ENCODE results near the gene DBNDD2. TPM values are rescaled to one million over a fixed set of nuclear protein-coding genes. Genes with fewer than 3 reads are reported as not detected.

DBNDD2 gene
- total RNA-seq, 2 donors from 2014 or later = 119 to 141 TPM

DNA sequence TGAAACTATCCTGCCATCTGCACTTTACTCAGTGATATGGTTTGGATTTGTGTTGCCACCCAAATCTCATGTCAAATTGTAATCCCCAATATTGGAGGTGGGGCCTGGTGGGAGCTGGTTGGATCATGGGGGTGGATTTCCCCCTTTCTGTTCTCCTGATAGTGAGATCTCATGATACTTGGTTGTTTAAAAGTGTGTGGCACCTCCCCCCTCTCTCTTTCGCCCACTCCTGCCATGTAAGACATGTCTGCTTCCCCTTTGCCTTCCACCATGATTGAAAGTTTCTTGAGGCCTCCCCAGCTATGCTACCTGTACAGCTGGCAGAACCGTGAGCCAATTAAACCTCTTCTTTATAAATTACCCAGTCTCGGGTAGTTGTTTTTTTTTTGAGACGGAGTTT, 25.9 kb downstream of the DBNDD2 start:
- DNase-seq (ENCODE audit: low spot score) = no peak
- intact Hi-C loops (cut with DNase I) = no loop called here

DNA sequence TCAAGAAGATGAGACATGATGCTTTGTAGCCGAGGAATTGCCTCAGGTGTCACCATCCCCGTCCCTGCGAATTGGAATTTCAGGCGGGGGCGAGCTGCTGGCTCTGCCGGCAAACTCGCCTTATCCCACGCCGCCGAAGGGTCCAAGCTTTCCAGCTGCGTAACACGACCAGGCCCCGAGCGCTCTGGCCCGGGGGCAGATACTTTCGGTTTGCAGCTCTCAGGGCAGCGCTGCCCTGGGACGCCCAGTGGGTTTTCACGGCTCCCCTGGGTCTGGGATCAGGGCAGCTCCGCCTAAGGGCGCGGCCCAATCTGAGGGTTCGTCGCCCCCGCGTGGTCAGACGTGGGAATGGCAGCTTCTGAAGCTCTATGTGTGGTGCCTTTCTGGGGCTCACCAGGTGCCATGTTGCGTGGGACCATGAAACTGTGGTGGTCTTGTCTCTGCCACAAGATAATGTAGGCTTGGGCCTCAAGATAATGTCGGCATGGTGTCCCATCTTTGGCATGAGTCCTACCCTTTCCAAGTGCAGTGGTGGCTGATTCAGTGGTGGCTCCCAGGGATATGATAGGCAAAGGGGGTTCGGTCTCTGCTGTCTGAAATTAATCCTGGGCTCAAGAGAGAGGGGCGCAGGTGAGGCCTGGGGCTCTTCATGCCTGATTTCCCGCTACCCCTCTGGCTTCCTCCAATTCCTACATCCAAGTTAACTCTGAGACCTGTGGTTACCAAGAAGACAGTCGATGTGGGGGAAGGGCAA, 28.8 kb downstream of the DBNDD2 start:
- peak; percentile 97 for DNase-seq (ENCODE audit: low spot score)
- intact Hi-C loops (cut with DNase I) = loop anchor here in 1 of 2 donors (5.0 kb wide), 2 partner anchors 75 to 115 kb away; partner anchors contain the start of gene SYS1

DNA sequence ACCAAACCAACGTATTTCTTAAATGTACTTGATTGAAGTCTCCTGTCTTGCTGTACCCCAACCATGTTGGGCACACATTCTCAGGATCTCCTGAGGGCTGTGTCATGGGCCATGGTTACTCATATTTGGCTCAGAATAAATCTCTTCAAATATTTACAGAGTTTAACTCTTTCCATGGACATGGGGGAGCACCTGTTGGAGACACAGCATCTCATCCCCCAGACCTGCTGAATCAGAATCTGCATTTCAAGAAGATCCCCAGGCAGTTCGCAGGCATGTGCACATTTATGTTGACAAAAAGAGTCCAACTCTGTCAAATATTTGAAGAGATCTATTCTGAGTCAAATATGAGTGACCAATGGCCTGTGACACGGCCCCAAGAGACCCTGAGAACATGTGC, 32.3 kb downstream of the DBNDD2 start:
- intact Hi-C loops (cut with DNase I) = no loop called here

DNA sequence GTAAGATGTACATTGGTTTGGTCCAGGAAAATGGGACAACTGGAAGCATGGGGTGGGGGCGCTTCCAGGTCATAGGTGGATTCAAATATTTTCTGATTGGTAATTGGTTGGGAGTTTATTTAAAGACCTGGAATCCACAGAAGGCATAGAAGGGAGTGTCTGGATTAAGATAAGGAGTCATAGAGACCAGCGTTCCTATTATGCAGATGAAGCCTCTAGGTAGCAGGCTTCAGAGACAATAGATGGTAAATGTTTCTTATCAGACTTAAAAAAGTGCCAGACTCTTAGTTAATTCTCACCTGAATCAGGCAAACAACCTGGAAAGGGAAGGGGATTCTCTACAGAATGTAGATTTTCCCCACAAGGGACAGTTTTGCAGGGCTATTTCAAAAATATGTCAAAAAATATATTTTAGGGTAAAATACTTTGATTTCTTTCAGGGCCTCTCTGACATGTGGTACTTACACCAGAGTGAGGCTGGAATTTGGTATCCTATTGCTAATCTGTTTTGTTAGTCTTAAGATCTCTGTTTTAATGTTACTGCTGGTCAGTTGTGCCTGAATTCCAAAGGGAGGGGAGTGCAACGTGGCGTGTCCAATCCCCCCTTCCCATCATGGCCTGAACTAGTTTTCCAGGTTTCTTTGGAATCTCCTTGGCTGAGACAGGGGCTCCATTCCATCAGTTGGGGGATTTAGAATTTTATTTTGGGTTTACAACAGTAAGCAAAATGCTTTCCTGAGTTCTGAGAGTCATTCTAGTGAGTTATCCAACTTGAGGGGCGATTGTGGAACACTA, 33.0 kb downstream of the DBNDD2 start:
- intact Hi-C loops (cut with DNase I) = no loop called here
- DNase-seq (ENCODE audit: low spot score) = no peak

More for the DNA sequence above, 32.3 kb downstream of the DBNDD2 start:
- no peak for DNase-seq (ENCODE audit: low spot score)

DNA sequence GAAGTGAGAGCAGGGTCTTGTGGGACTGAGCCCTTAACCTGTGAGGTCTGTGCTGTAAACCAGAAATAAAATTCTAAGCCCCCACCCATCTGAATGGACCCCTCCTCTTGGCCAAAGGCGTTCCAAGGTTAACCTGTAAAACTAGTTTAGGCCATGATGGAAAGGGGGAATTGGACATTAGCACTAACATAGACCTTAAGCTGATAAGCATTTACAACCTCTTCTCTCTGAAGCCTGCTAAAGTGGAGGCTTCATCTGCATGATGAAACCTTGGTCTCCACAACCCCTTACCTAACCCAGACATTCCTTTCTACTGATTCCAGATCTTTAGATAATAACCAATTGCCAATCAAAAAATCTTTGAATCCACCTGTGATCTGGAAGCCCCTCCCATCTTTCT, 33.7 kb downstream of the DBNDD2 start:
- intact Hi-C loops (cut with DNase I) = no loop called here

DNA sequence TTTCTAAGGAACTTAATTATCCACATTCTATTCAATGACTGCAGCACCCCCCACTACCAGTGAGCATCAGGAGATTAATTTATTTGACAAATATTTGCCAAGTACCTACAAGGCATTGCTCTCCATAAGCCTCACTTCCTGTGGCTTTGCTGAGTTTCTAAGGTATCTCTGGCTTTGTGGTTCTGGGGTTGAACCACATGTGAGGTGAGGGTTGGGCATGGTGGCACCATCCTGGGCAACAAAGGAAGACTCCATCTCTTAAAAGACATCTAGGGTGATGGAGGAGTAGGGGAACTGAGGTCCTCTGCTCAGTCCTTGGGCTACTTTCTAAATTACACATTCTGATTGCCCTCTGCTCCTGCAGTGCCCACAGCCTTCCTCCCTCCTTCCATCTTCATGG, 36.0 kb downstream of the DBNDD2 start:
- intact Hi-C loops (cut with DNase I) = no loop called here
- no peak for DNase-seq (ENCODE audit: low spot score)

More for the DNA sequence above, 33.7 kb downstream of the DBNDD2 start:
- DNase-seq (ENCODE audit: low spot score) = no peak

DNA sequence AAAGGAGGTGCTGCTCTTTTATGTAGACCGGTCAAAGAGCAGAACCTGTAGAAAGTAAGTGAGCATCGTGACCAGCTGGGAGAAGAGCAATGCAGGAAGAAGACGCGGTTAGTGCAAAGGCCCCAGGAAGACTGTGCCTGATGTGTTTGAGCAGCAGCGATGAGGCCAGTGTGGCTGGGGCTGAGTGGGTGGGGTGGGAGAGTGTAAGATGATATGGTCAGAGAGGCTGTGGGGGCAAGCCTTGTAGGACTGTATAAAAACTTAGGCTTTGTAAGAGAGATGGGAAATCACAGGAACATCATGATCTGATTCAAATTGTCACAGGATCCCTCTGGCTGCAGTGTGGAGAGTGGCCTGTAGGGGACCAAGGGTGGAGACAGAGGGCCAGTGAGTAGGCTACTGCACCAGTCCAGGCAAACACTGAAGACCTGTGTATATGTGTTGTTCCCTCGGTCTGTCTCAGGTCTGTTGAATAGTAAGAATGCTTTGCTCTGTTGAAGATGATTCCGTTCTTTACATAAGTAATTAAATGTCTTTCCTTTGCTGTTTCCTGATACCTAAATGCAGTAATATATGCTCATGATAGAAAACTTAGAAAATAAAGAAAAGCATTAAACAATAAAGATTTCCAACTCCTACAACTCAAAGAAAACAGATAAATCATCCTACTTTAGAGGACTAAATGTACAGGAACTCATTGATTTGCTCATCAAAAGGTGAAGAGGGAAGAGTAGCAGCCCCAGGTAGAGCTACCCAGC, 37.9 kb downstream of the DBNDD2 start:
- DNase-seq (ENCODE audit: low spot score) = no peak
- intact Hi-C loops (cut with DNase I) = no loop called here

DNA sequence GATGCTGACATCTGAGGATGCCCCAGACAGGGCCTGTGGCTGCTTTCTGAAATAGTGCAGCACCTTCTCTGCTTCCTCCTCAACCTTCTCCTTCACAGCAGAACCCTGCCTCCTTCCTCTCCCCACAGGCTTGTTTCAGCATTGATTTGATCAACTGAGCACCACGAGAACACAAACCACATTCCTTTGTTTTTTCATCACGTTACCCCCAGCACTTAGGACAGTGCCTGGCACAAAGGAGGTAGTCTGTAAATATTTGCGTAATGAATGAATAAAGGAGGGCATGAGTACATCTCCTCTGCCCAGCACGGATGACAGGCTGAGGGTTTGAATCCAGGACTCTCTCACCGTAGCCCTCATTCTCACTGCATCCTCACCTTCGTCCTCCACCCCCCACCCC, 40.2 kb downstream of the DBNDD2 start:
- intact Hi-C loops (cut with DNase I) = no loop called here
- DNase-seq (ENCODE audit: low spot score) = no peak

DNA sequence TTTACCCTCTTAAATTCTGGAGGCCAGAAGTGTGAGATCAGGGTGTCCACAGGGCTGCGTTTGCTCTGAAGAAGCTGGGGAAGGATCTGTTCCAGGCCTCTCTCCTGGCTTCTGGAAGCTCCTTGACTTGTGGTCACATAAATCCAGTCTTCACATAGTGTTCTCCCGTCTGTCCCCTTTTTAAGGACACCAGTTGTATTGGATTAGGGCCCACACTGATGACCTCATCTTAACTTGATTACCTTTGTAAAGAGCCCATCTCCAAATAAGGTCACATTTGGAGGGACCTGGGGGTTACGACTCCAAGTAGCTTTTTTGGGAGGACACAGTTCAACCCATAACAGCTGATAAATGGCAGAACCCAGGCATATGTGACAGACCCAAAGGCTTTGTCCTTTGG, 41.4 kb downstream of the DBNDD2 start:
- no peak for DNase-seq (ENCODE audit: low spot score)
- intact Hi-C loops (cut with DNase I) = no loop called here

DNA sequence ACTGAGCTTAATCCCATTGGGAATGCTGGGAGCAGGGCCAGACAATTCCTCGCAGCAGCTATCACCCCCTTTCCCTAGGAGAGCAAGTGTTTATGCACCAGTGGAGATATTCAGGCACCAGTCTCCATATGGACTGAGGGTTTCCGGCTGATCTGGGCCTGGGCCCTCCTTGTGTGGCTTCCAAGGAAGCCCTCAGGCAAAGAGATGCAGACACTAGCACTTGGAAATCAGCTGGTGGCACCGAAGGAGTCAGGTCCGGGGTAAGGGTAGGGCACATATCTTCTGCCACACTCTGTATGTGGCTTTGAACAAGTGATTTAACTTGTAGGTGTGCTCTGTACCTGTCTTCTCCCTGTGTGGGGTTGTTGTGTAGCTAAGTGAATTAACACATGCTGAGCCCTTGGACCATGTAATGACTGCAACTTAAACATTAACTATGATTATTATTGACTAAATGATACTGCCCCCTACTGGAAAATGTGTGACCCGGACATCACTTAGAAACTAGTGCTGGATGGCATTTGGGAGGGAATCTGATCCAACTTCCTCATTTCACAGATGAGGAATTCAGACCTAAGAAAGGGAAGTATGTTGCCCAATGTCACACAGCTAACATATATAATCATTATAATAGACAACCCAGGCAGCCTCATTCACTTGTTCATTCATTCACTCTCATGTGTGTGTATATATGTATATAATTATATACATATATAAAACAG, 42.2 kb downstream of the DBNDD2 start:
- intact Hi-C loops (cut with DNase I) = loop anchor here in 1 of 2 donors (10.0 kb wide), 1 partner anchor 135 kb away; no protein-coding TSS in a partner anchor
- no peak for DNase-seq (ENCODE audit: low spot score)

DNA sequence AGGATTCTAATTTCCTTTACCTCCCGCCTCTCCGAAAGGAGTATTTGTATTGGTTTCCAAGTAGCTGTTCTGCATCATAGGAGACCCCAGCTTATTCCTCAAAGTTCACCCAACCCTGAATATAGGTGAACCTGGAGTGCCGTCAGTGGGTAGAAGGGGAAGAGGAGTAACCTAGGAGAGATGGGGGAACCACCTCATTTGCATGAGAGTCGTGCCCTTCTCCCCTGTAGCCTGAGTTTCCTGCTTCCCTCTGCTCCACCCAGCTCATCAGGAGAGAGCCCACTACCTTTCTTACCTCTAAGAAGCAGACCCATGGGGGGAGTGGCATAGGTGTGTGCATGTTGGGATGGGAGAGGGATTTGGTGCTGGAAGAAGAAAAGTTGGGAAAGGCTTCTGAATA, 44.1 kb downstream of the DBNDD2 start:
- no peak for DNase-seq (ENCODE audit: low spot score)
- intact Hi-C loops (cut with DNase I) = loop anchor here in 1 of 2 donors (10.0 kb wide), 1 partner anchor 137 kb away; no protein-coding TSS in a partner anchor

DNA sequence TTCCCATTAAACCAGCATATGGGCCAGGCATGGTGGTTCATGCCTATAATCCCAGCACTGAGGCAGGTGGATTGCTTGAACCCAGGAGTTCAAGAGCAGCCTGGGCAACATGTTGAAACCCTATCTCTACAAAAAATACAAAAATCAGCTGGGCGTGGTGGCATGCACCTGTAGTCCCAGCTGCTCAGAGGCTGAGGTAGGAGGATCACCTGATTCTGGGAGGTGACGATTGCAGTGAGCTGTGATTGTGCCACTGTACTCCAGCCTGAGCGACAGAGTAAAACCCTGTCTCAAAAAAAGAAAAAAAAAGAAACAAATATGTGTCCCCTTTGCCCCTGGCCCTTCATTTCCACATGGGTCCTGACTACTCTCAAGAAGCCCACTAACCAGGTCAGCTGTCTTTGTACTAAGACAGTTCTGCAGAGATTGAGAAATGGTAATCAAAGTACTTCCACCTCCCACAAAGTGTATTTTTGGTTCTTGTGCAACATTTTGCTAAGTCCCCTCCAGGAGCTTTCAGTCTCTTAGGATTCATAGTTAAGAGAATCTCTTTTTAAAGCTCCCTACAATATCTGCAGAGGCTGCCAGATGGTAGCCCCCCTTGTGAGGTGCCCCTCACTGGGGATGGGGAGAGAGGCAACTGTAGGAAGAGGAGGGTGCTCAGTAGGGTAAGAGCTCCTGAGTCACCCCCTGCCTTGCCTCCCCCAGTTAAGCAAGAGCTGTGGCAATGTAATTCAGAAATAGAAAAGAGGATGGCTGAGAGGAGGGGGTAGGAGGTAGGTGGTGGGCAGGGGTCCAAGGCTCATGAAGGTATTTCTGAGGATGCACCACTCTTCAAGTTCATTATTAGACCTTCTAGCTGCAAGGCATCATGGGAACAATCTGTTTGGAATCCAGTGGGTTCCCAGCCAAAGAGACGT, 44.9 kb downstream of the DBNDD2 start:
- no peak for DNase-seq (ENCODE audit: low spot score)
- intact Hi-C loops (cut with DNase I) = loop anchor here in 1 of 2 donors (10.0 kb wide), 1 partner anchor 138 kb away; no protein-coding TSS in a partner anchor

DNA sequence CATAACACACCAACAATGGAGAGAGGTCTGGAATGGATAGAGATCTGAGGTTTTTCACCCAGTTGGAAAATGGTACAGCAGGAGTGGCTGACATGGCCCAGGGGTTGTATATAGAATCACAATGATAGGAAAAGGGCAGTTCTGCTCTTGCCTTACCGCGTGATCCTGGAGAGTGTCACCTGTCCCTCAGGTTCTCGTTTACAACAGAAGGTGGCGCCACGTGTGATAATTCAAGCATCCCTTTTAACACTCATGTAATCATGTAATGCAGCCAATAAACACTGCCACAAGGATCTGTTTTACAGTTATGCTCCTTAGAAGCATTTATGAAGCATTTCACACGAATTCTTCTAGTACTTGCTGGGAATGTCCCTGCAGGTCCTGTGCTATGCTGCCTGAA, 48.5 kb downstream of the DBNDD2 start:
- DNase-seq (ENCODE audit: low spot score) = no peak
- intact Hi-C loops (cut with DNase I) = loop anchor here in 1 of 2 donors (10.0 kb wide), 1 partner anchor 142 kb away; no protein-coding TSS in a partner anchor

DNA sequence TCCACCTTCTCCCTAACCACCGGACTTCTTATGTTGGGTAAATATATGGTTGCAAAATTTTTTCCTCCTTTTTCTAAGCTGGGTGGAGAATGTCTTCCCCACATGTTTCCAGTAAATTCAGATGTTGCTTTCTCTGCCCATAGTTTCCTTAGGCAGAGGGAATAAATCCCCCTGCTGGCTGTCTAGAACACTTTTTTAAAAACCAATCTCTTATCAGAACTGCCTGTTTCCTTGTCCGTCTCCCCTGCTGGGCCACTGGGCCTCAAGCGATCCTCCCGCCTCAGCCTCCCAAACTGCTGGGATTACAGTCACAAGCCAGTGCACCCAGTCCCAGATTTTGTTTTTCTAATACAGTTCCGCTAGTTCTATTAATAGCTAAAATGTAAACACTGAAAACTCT, 51.5 kb downstream of the DBNDD2 start:
- no peak for DNase-seq (ENCODE audit: low spot score)
- intact Hi-C loops (cut with DNase I) = loop anchor here (10.0 kb wide), 2 partner anchors 145 to 315 kb away; no protein-coding TSS in a partner anchor

Measured in posterior vena cava (tissue), 2 donors.